SJSA1 (cell line): ENCODE measurements around the gene CEP20. TPM values are rescaled to one million over a fixed set of nuclear protein-coding genes. Genes with fewer than 3 reads are reported as not detected.

ENCODE experiments used
- DNase-seq, 2 experiments: peaks; one replicate each; pipeline ENCODE4 v3.0.0-alpha.2; 2015 to 2020; ENCODE audit warnings: low spot score in 2 of 2, low read depth in 1 of 2
- H3K27ac ChIP-seq: fragments of 250-450 bp; sonication (Bioruptor Pico); 2 replicates; pipeline ENCODE4 v1.5.1; 2020; ENCODE audit warnings: mild to moderate bottlenecking, moderate library complexity
- H3K27me3 ChIP-seq: fragments of 250-450 bp; sonication (Bioruptor Pico); replicated peaks from 2 replicates; pipeline ENCODE4 v1.5.1; 2020; ENCODE audit warnings: mild to moderate bottlenecking, moderate library complexity
- H3K36me3 ChIP-seq: fragments of 250-450 bp; sonication (Bioruptor Pico); 2 replicates; pipeline ENCODE4 v1.5.1; 2020; ENCODE audit warnings: mild to moderate bottlenecking
- H3K4me1 ChIP-seq: fragments of 250-450 bp; sonication (Bioruptor Pico); replicated peaks from 2 replicates; pipeline ENCODE4 v1.6.1; 2021; ENCODE audit warnings: mild to moderate bottlenecking
- H3K4me3 ChIP-seq: fragments of 250-450 bp; sonication (Bioruptor Pico); 2 replicates; pipeline ENCODE4 v1.5.1; 2020; ENCODE audit warnings: mild to moderate bottlenecking
- H3K9me3 ChIP-seq: fragments of 250-450 bp; sonication (Bioruptor Pico); replicated peaks from 2 replicates; pipeline ENCODE4 v1.5.1; 2020; ENCODE audit warnings: mild to moderate bottlenecking
- total RNA-seq: library from RNA; depleted of rRNA; stranded (reverse); fragments of >200 nt; shearing (Covaris generic); gene quantifications from 2 replicates; pipeline ENCODE4 v1.2.3, GENCODE V29; 2014; rRNA removed

The CEP20 gene
- total RNA-seq, 1 experiment from 2014 or later, result 150 TPM

DNA sequence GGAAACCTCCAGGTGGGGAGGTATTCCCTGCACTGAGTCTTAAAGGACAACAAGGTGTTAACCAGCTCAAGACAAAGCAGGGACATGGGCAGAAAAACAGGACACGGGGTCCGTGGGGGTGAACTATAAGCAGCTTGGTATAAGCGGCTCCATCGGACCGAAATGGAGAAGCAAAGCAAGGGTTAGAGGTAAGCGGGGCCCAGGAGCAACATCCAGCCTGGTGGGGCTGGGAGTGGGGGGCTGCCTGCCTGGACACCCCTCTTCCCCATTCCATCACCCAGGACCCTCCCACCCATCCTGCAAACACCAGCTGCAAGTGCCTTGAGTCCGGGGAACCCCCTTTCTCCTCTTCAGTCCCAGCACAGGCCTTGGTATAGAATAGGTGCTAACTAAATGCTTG, 61.1 kb downstream of the CEP20 start:
- Histone ChIP-seq H3K4me1 (no peaks in the 10 kb centered on the region), H3K36me3 (no peaks in the 10 kb centered on the region), H3K9me3 (no peaks in the 10 kb centered on the region), H3K4me3 (no peak overlapping the region), H3K27ac (no peak overlapping the region), H3K27me3 (no peaks in the 10 kb centered on the region)
- DNase-seq, result no peak

DNA sequence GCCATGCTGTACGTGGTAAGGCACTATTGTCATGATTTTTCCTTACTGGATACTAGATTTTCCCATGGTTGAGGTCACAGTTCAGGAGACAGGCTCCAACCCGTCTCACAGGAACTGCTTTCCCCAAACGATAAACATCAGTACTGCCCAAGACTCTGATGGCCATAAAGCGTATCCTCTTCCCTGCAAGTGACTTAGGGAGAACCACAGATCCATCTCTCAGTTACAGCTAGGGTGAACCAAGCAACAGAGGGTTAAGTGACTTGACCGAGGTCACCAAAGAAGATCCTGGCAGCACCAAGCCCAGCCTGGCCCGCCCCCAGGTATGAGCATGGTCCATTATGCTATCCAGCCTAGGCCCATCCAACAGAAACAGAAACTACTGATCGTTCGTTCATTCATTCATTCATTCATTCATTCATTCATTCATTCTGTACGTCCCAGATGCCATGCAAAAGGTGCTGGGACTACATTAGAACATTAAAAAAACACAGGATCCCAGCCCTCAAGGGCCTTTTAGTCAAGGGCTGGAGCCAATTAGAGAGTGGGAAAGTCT, 62.6 kb downstream of the CEP20 start:
- H3K4me1 ChIP-seq, result no peaks in the 10 kb centered on the region
- H3K27me3 ChIP-seq, result no peaks in the 10 kb centered on the region
- no peaks in the 10 kb centered on the region for H3K9me3 ChIP-seq
- DNase-seq, result no peak
- H3K36me3 ChIP-seq, result no peaks in the 10 kb centered on the region
- H3K4me3 ChIP-seq, result no peak overlapping the region
- no peak overlapping the region for H3K27ac ChIP-seq

DNA sequence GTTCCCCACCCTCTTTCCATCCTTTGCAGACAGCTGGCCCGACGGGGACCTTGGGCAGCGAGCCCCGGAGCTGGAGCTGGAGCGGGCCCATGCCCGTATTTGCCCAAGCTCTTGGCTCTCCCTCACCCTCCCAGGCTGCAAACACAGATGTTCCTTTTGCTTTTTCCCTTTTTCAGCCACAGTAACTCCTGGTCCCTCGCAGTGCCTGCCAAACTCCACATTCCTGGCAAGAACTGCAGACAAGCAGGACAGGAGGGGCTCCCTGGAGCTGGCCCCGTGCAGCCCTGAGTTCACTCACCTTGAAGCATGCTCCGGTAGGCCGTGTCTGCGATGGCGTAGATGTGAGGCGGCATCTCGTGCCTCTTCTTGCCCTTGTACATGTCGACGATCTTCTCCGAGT, 65.4 kb downstream of the CEP20 start:
- DNase-seq, result no peak
- Histone ChIP-seq H3K27me3 (no peaks in the 10 kb centered on the region), H3K4me1 (no peaks in the 10 kb centered on the region), H3K9me3 (0 out of 2 replicates have a peak, but pooled peaks cover under 1% of the 10 kb centered on the region), H3K36me3 (no peaks in the 10 kb centered on the region), H3K27ac (no peak overlapping the region), H3K4me3 (no peak overlapping the region)

DNA sequence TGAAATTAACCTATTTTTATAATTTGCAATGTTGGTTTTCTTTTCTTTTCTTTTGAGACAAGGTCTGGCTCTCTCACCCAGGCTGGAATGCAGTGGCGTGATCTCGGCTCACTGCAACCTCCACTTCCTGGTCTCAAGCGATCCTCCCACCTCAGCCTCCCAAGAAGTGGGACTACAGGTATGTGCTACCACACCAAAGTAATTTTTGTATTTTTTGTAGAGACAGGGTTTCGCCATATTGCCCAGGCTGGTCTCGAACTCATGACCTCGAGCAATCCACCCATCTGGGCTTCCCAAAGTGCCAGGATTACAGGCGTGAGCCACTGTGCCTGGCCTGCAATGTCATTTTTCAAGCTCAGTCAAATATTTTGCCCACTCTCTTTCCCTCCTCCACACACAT, 67.6 kb downstream of the CEP20 start:
- Histone ChIP-seq H3K27ac (no peak overlapping the region), H3K4me1 (no peaks in the 10 kb centered on the region), H3K9me3 (peaks cover 10% of the 10 kb centered on the region), H3K4me3 (no peak overlapping the region), H3K36me3 (no peaks in the 10 kb centered on the region), H3K27me3 (no peaks in the 10 kb centered on the region)
- no peak for DNase-seq

DNA sequence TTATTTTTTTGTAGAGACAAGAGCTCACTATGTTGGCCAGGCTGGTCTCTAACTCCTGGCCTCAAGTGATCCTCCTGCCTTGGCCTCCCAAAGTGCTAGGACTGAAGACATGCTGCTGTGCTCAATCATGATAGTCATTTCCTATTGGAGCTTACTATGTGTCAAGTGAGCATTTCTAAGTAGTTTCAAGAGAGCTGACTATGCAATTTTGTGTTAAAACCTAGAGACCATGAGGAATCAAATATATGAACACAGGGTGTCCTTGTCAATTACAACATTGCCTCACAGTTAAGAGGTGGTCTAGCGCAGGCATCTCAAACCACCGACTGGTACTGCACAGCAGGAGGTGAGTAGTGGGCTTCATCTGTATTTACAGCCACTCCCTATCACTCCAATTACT, 69.4 kb downstream of the CEP20 start:
- no peak for DNase-seq
- Histone ChIP-seq H3K27me3 (no peaks in the 10 kb centered on the region), H3K27ac (no peak overlapping the region), H3K9me3 (peaks cover 10% of the 10 kb centered on the region), H3K4me1 (no peaks in the 10 kb centered on the region), H3K4me3 (no peak overlapping the region), H3K36me3 (no peaks in the 10 kb centered on the region)

DNA sequence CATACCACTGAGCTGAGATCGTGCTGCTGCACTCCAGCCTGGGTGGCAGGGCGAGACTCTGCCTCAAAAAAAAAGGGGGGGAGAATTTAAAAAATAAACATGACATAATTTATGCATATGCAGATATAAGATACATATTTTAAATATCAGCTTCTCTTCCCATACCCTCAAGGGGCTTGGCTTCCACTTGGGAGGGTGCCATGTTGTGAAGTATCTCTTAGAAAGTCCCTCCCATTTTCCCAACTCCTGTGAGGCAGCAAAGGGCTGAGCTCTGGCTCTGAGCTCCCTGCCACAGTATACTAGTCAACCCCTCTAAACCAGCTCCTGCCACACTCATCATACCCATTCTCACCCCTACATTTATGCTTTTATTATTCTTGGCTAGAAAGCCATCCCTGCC, 71.0 kb downstream of the CEP20 start:
- Histone ChIP-seq H3K4me1 (no peaks in the 10 kb centered on the region), H3K27me3 (no peaks in the 10 kb centered on the region), H3K36me3 (no peaks in the 10 kb centered on the region), H3K9me3 (peaks cover 10% of the 10 kb centered on the region), H3K27ac (no peak overlapping the region), H3K4me3 (no peak overlapping the region)
- no peak for DNase-seq

DNA sequence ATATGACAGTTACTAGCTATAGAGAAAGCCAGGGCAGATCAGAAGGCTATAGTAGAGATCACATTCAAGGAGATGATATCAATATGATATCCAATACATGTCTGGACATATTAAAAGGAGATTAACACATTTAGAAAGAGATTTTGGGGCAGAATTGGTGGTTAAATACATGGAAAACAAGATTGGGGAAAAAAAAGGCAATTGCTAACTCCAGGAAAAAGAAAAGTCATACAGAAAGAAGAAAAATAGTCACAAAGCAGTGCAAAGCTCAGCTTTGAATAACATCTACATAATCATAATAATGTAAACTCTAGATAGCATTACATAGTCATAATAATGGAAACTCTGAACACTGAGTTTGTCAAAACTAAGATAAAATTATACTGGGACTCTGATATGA, 72.2 kb downstream of the CEP20 start:
- H3K27me3 ChIP-seq, result no peaks in the 10 kb centered on the region
- peaks cover 10% of the 10 kb centered on the region for H3K4me1 ChIP-seq
- no peak overlapping the region for H3K27ac ChIP-seq
- H3K4me3 ChIP-seq, result no peak overlapping the region
- peaks cover 10% of the 10 kb centered on the region for H3K9me3 ChIP-seq
- no peaks in the 10 kb centered on the region for H3K36me3 ChIP-seq
- DNase-seq, result no peak

Other genes with a start within 250 kb of the CEP20 start
- 3.6 and 5.8 TPM in 2 replicates for gene MARF1, start 245.4 kb downstream of the CEP20 start, total RNA-seq
- 61.8 and 94.0 TPM in 2 replicates for gene NDE1, start 238.4 kb downstream of the CEP20 start, total RNA-seq
- 0.03 and 0.16 TPM in 2 replicates for gene MYH11, start 31.6 kb downstream of the CEP20 start, total RNA-seq
- 14.9 and 25.0 TPM in 2 replicates for gene ABCC1, start 61.0 kb upstream of the CEP20 start, total RNA-seq